Loucy (cell line): ENCODE results near the gene CLSTN2.

Experiments
- H2AFZ ChIP-seq: fragments of 200-600 bp; sonication (generic); 2 replicates; pipeline ENCODE4 v1.6.0; 2016; ENCODE audit warnings: antibody characterized with exemption, mild to moderate bottlenecking, low read length, moderate library complexity
- H3F3A ChIP-seq: fragments of 200-600 bp; 2 replicates; pipeline ENCODE4 v1.6.0; 2016; ENCODE audit warnings: antibody characterized with exemption, low read depth, mild to moderate bottlenecking
- H3K27me3 ChIP-seq: fragments of 200-600 bp; sonication (generic); 2 replicates; pipeline ENCODE4 v1.6.1; 2014; ENCODE audit warnings: low read length, mild to moderate bottlenecking; ENCODE audit not compliant: insufficient read depth, poor library complexity, severe bottlenecking
- H3K36me3 ChIP-seq: fragments of 200-600 bp; sonication (generic); 2 replicates; pipeline ENCODE4 v1.6.1; 2016; ENCODE audit warnings: low read length; ENCODE audit not compliant: insufficient read depth
- H3K4me1 ChIP-seq: fragments of 200-600 bp; sonication (generic); 2 replicates; pipeline ENCODE4 v1.5.1; 2014; ENCODE audit warnings: low read length, mild to moderate bottlenecking; ENCODE audit not compliant: insufficient read depth, poor library complexity, severe bottlenecking
- H3K4me2 ChIP-seq: fragments of 200-600 bp; sonication (generic); 2 replicates; pipeline ENCODE4 v1.6.0; 2014; ENCODE audit warnings: antibody characterized with exemption, low read length, low read depth, mild to moderate bottlenecking; ENCODE audit not compliant: poor library complexity, severe bottlenecking
- H3K4me3 ChIP-seq: fragments of 200-600 bp; sonication (generic); 2 replicates; pipeline ENCODE4 v1.5.1; 2014; ENCODE audit warnings: low read length, mild to moderate bottlenecking, mixed read lengths; ENCODE audit not compliant: poor library complexity, severe bottlenecking
- H3K79me2 ChIP-seq: fragments of 200-600 bp; sonication (generic); 2 replicates; pipeline ENCODE4 v1.6.1; 2014; ENCODE audit warnings: low read length; ENCODE audit not compliant: insufficient read depth
- H3K9ac ChIP-seq: fragments of 200-600 bp; sonication (generic); 2 replicates; pipeline ENCODE4 v1.6.0; 2014; ENCODE audit warnings: mild to moderate bottlenecking, low read depth, low read length, moderate library complexity; ENCODE audit not compliant: poor library complexity, severe bottlenecking
- H3K9me2 ChIP-seq: fragments of 200-600 bp; sonication (generic); replicated peaks from 2 replicates; pipeline ENCODE4 v1.6.1; 2016; ENCODE audit warnings: low read depth, low read length, mixed read lengths
- H3K9me3 ChIP-seq: fragments of 200-600 bp; sonication (generic); 2 replicates; pipeline ENCODE4 v1.6.1; 2014; ENCODE audit warnings: mild to moderate bottlenecking, antibody characterized with exemption, low read length, low read depth; ENCODE audit not compliant: insufficient read depth
- H4K20me1 ChIP-seq: fragments of 200-600 bp; sonication (generic); 2 replicates; pipeline ENCODE4 v1.6.0; 2014; ENCODE audit warnings: antibody characterized with exemption, low read length, mild to moderate bottlenecking; ENCODE audit not compliant: insufficient read depth, poor library complexity, severe bottlenecking
- EZH2phosphoT487 ChIP-seq: fragments of 200-600 bp; IDR thresholded peaks from 2 replicates; pipeline ENCODE4 v1.6.1; 2018; ENCODE audit warnings: antibody characterized with exemption, mild to moderate bottlenecking, moderate library complexity, borderline replicate concordance
- TF ChIP-seq, protein P1 (sequence below): fragments of 200-600 bp; sonication (generic); conservative IDR thresholded peaks from 2 replicates; pipeline ENCODE4 v1.5.1; 2014; ENCODE audit warnings: mild to moderate bottlenecking, antibody characterized with exemption, low read length

CLSTN2 gene

DNA sequence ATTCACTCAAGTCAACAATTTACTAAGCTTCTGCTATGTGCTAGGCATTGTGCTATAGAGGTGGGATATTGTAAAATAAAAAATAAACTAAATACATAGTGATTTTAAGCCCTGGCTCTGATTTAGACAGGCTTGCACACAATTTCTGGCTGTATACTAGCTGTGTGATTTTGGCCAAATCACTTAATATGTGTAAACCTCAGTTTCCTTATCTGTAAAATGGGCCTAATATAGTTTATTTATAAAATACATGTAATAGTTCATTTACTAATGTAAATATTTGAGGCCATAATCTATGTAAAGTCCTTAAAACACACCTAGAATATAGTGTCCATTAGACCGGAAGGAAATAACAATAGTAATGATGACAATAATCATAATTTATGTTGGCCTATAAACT lies 363.1 kb downstream of the CLSTN2 start:
- Histone ChIP-seq H3F3A (no peaks in the 10 kb centered on the region), H3K9me3 (no peaks in the 10 kb centered on the region), H3K27me3 (no peaks in the 10 kb centered on the region), H3K9me2 (no peaks in the 10 kb centered on the region), H3K4me3 (no peak overlapping the region), H2AFZ (no peak overlapping the region), H3K36me3 (no peaks in the 10 kb centered on the region), H3K4me1 (no peaks in the 10 kb centered on the region), H4K20me1 (no peaks in the 10 kb centered on the region), H3K9ac (no peak overlapping the region), H3K4me2 (no peak overlapping the region), H3K79me2 (no peaks in the 10 kb centered on the region)
- TF ChIP-seq, protein P1, sequence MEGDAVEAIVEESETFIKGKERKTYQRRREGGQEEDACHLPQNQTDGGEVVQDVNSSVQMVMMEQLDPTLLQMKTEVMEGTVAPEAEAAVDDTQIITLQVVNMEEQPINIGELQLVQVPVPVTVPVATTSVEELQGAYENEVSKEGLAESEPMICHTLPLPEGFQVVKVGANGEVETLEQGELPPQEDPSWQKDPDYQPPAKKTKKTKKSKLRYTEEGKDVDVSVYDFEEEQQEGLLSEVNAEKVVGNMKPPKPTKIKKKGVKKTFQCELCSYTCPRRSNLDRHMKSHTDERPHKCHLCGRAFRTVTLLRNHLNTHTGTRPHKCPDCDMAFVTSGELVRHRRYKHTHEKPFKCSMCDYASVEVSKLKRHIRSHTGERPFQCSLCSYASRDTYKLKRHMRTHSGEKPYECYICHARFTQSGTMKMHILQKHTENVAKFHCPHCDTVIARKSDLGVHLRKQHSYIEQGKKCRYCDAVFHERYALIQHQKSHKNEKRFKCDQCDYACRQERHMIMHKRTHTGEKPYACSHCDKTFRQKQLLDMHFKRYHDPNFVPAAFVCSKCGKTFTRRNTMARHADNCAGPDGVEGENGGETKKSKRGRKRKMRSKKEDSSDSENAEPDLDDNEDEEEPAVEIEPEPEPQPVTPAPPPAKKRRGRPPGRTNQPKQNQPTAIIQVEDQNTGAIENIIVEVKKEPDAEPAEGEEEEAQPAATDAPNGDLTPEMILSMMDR = no peak
- TF ChIP-seq EZH2phosphoT487 = no peak

DNA sequence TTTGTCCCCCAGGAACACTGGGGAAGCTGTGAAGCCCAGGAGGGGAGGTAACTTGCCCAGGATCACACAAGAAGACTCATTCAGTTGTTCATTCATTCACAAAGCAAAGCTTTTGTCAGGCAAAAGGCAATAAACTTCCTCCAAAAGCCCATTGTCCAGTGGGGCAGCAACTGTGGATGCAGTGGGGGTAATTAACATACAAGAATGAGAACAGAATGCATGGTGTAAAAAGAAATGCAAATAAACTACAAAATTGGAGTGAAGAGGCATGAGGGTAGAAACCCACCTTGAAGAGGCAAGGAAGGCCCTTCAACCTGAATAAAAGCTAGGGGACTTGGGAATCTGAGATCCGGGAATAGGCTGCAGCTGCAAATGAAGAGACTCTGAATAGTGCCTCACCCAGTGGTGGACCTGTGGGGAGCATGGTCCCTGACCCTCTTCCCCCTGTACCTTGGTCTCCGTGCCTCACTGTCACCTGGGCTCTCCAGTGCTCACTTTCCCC lies 363.6 kb downstream of the CLSTN2 start:
- Histone ChIP-seq H3F3A (no peaks in the 10 kb centered on the region), H4K20me1 (no peaks in the 10 kb centered on the region), H3K9me2 (no peaks in the 10 kb centered on the region), H3K9me3 (no peaks in the 10 kb centered on the region), H2AFZ (no peak overlapping the region), H3K4me1 (no peaks in the 10 kb centered on the region), H3K27me3 (no peaks in the 10 kb centered on the region), H3K9ac (no peak overlapping the region), H3K4me3 (no peak overlapping the region), H3K4me2 (no peak overlapping the region), H3K36me3 (no peaks in the 10 kb centered on the region), H3K79me2 (no peaks in the 10 kb centered on the region)
- TF ChIP-seq, protein P1 = no peak
- no peak for TF ChIP-seq EZH2phosphoT487

DNA sequence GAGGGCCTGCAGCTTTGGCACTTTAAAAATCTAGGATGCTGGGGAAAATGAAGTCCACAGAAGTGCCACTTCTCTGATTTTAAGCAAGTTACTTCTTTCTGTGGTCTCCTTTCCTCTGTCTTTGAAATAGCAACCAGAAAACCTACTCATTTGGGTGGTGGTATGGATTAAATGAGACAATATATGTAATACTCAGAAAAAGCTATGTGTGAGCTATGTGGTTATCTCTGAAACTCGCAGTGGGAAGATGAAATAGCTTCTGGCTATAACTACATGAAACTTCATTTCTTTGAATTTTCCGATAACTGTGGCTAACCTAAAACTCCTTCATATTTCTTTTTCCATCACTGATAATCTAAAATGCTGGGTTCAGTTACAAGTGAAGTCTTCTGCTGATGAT lies 368.9 kb downstream of the CLSTN2 start:
- Histone ChIP-seq H3K9ac (no peak overlapping the region), H3K4me1 (no peaks in the 10 kb centered on the region), H4K20me1 (no peaks in the 10 kb centered on the region), H3K4me3 (no peak overlapping the region), H3K36me3 (no peaks in the 10 kb centered on the region), H3K27me3 (no peaks in the 10 kb centered on the region), H3K79me2 (no peaks in the 10 kb centered on the region), H2AFZ (no peak overlapping the region), H3K9me3 (no peaks in the 10 kb centered on the region), H3K4me2 (no peak overlapping the region), H3F3A (no peaks in the 10 kb centered on the region), H3K9me2 (no peaks in the 10 kb centered on the region)
- TF ChIP-seq EZH2phosphoT487 = no peak
- TF ChIP-seq, protein P1 = no peak
